Measurements from ENCODE around the gene CMSS1.
"Not testable (repeated sequence)": the region's sequence is repeated elsewhere in the genome, so short reads cannot be mapped to it uniquely, and the experiment has no call there.

CMSS1 gene

DNA sequence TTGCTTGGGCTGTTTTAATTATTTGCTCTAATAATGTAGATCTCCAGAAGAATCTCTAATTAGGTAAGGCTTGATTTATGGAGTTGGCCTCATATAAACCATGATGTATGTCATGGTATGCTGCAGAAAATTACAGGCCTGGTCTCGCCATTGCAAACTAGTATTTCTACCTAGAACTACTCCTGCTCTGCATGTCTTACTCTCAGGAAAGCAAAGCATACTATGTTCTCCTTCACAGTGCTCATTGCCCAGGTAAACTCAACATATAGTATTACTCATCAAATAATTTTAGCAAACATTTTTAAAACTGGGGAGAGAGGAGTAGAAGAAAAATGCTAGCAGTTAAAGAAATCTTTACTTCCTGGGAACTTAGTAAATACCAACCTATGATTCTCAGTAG is 205.9 kb downstream of the CMSS1 start:
- DNase-seq (ENCODE audit: low read depth in 2 of 2), result no peak

DNA sequence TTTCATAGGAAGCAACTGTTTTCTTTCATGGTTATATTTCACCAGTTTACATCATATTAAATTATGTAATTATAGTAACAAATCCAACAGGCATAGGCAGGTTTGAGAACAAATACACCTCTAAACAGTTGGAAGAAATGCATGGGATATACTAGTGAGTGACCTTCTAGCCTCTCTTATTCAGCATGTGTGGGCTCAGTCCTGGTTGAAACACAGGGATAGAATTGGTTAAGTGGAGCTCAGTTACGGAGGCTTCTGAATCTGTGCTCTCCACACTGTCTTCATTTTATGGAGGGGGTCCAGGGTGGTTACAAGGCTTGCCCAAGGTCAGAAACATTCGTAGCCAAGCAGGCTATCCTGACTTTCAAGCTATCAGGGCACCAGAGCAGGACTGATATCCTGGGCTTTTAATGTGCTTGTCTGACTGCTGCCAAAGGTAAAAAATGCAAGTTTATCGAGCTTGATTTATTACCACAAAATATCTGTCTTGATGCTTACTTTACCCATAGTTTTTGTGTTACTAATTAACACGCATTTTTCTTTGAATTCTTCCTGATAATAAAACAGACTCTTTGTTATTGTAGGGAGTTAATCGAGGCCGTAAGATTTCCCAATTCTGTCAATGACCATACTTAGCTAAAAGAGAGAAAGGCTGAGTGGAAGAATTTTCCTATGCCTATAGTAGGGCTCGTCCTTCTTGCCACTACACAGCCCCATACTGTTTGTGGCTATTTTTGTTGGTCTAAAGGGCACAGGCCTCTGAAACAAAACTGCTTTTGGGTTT is 207.1 kb downstream of the CMSS1 start:
- DNase-seq (ENCODE audit: low read depth in 2 of 2), result no peak

DNA sequence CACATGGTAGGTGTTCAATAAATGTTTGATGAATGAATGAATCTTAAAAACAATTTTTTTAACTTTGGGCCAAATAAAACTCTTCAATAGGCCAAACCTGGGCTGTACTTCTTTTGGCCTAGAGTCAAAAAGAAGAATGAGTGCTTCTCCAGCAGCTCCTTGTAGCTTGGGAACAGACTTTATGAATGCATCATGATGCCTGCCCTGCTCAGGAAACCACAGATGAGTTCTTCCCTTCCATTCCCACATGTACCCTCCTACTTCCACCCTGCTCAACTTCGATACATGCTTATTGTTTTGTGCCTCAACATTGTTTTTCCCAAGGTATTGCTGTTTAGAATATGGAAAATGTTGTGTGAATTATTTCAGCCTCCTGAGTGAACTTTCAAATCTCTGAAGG is 209.7 kb downstream of the CMSS1 start:
- no peak for DNase-seq (ENCODE audit: low read depth in 2 of 2)

DNA sequence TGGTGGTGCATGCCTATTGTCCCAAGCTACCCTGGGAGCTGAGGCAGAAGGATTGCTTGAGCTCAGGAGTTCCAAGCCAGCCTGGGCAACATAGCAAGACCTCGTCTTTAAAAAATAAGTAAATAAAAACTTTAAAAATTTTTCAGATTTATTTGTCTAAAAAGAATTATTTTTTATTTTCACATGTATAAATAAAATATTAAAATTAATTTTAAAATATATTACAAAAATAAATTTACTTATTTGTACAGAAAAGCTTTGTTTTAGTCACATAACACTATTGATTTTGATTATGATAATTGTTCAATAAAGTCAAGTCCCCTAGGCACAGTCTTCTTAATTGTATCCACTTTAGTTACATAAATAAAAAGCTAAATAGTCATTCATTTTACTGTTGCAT is 211.4 kb downstream of the CMSS1 start:
- DNase-seq (ENCODE audit: low read depth in 2 of 2), result no peak

DNA sequence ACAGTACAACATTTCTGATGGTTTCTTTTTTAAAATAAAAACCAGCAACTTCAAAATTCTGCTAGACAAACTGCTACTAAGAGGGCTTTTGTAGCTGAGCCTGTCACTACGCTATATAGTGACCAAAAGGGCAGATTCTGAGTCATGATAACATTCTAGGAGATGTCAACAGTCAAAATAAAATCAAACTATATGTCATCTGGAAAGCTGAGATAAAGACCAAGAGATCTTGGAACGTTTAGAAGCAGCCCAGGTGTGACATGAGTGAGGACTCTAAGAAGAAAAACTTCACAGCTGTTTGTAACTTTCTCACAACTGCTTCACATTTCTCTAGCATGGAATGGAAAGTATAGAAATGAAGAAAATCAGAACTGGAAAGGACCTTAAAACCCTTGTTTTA is 212.0 kb downstream of the CMSS1 start:
- no peak for DNase-seq (ENCODE audit: low read depth in 2 of 2)

DNA sequence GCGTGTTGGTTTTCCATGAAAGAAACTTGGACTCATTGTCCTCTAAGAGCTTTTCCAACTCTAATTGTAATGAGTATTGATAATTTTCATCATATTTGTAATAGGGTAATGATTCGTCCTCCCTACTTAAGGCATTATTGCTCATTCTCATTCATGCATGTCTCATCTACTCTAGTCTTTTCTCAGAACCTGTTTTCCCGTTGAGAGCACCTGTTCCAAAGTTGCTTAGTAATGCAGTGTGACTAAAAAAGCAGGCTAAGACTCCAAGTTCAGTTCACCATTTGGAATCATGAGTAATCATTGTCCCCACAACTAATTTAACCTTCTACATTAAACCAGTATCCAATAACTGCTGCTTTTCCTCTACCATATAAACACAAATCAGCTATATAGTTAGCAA is 212.7 kb downstream of the CMSS1 start:
- DNase-seq (ENCODE audit: low read depth in 2 of 2), result no peak

DNA sequence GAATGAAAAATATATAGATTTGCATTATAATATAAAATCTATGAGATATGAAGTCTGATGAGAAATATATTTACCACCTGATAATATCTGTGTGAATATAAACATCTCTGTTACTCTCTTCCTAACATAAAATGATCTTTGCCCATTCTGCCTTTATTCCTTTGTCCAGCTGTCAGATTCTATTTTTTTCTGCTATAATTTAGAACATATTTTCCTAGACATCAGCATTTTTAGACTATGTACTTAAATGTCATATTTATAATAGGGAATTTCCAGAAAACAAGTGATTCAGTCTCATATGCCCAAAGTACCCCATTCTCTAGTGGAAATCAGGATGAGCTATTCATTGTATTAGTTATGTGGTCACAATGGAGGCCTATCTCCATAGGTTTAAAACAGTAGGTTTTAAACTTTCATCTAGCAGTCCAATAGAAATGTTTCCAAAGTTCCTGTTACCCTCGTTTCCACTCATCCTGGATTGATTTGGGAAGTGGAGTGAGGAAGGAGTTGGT is 213.3 kb downstream of the CMSS1 start:
- no peak for DNase-seq (ENCODE audit: low read depth in 2 of 2)

DNA sequence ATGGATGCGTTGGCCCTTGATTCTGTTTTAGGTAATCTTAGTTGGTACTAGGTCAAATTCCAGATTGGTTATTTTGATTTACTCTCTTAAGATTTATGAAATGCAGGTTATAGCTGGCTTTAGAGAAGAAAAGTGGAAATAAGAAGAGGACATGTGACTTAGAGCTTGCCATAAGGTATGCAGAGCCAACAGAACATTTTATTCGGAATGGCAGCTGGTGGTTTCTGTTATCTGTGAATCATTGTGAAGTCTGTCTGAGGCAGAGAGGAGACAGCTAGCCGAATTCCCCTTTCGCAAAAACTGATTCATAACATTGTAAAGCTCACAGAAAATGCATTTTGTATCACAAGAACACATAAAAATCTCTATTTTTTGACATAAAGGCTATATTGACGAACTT is 214.6 kb downstream of the CMSS1 start:
- no peak for DNase-seq (ENCODE audit: low read depth in 2 of 2)

DNA sequence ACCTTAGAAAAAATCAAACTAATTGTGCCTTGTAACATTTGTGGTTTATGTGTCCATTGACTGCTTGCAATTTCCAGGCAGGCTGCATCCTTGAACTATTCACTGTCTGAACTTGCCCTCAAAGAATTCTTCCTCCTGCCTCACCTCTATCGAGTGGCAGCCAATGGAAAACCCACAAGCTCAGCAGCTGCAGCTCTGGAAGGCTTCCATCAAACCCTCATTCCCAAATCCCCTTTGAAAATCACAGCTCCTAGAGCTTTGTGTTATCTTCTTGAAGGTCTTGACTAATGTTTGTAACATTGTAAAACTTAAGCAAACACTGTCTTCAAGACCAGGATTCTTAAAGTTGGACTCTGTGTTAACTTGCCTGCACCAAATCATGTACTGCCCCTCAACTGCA is 215.5 kb downstream of the CMSS1 start:
- DNase-seq (ENCODE audit: low read depth in 2 of 2), result no peak

DNA sequence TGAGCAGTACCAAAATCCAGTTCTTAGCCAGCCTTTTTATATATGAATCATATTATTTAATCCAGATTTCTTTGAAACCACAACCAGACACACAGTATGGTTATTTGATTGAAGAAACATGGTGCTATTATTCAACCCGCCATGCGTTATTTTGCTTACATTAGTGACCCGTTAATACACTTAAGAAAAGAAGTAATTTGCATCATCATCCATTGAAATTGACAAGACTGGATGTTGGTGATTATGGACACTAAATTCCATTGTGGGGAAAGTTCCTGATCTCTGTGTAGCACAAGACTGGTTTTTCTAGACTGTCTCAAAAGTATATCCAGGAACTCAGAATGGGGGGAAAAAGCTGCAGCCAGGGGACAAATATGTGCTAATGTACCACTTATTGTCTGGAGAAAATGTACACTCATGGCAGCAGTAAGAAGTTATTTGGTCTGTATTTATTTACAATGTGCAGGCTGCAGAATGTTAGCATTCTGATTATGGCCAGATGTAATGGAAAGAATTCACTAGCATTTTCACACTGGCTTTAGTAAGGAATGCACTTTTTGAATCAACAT is 216.3 kb downstream of the CMSS1 start:
- no peak for DNase-seq (ENCODE audit: low read depth in 2 of 2)

DNA sequence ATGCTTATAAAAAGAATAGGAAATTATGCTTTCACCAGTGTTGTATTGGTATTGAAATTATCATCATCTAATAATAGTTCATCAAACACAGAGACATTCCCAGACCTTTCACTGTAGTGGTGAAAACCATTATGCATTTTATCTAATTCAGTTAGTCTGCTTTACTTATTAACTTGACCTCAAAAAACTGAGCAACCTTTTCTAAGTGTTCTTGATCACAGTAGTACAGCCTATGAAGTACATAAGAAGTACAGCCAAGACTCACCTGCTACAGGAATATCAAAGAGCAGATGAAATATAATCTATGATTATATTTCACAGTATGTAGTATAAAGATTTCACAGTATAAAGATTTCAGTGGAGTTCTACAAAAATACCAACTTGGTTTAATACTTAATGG is 221.4 kb downstream of the CMSS1 start:
- no peak for DNase-seq (ENCODE audit: low read depth in 2 of 2)

DNA sequence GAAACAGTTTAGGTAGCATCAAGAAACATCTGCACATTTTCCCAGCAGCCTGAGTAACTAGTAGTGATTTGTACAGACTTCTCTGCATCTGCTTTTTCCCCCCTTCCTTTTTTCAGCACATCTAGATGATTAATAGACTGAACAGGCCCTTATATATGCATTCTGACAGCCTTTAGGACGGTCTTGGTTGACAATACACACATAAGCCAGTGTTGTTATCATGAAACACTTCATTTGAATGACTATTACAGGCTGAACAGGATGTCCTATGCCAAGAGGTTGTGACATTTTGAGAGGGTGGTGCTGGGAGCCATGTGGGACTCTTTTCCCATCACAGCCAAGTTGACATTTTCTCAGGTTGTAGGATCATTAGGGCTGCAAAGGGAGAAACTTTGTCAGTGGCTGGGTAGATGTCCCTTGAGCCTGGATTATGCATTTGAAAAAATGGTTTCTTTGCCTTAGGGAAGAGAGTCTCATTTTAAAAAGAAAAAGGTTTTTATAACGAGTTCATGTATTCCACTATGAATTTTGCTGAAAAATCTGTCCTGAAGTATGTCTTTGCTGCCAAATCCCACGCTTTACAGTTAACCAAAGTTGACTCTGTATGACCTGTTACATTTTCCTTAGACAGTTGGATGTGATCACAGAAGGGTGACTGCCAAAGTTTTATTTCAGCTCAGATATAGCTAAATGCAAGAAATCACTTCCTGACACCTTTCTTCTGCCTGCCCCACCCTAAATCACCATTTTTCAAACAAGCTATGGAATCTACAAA is 223.0 kb downstream of the CMSS1 start:
- DNase-seq (ENCODE audit: low read depth in 2 of 2), result no peak

DNA sequence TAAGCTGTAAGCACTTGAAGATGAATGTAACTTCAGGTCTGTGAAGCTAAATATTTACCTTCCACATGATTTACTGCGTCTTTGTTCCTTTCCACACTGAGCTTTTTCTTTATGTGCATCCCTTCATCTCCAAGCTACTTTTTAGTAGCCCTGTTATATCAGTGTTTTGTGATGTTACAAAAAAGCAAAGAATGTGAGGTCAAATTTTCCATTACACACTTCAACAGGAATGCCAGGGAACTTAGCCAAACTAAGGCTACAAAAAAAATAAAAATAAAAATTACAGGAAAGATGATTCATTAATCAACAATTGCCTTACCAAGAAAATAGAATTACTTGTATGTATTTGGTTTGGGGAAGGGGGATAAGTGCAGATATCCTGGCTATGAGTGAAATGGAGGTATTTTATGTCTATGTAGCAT is 223.7 kb downstream of the CMSS1 start:
- DNase-seq (ENCODE audit: low read depth in 2 of 2), result no peak

DNA sequence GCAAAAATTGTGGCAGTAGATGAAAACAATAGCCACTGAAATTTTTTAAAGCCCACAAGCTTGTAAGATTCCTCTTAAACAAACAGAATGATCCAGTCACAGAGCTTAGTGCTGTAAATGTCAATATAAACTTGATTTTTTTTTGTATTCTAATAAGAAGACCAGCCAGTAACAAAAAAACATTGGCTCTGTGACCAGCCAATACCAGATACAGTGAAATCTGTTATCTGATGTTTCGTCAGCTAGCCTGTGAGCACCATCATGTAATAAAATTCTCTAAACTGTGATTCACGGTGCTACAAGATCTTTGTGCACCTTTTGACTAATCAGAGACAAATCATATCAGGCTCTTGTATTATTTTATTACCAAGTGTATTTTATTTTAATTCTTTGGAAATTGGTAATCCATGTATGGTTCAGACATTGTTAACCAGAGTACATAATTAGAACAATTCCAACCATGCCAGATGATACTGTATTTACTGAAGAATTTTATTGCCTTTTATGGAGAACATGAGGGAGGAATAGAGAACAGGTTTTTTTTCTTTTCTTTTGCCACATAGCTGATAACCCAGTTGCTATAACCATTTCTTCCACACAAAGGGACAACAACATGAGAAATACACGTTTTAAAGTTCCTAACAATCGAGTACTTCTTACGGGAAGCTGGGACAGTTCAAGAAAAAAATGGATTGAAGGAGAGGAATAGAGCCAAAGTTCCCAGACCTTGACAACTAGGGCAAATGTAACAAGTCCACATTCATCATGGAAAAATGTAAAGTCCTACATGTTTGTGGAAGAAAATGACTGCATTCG is 224.7 kb downstream of the CMSS1 start:
- DNase-seq (ENCODE audit: low read depth in 2 of 2), result no peak

DNA sequence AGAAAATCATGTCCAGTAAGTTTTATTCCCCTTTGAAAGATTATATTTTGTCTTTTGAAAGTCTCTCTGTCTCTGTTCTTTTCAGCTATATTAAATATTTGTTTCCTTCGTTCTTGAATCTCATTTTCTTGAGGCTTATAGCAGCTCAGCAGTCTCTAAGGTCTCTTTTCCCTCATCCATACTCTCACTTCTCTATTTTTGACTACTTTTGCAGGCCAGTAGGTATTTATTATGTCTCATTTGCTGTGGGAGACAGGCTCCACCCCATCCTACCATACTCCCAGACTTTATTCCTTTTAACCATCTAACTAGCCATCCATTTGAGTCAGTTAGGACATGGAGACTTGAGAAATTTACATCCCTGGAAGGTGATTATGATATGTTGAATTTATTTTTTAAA is 225.6 kb downstream of the CMSS1 start:
- no peak for DNase-seq (ENCODE audit: low read depth in 2 of 2)

DNA sequence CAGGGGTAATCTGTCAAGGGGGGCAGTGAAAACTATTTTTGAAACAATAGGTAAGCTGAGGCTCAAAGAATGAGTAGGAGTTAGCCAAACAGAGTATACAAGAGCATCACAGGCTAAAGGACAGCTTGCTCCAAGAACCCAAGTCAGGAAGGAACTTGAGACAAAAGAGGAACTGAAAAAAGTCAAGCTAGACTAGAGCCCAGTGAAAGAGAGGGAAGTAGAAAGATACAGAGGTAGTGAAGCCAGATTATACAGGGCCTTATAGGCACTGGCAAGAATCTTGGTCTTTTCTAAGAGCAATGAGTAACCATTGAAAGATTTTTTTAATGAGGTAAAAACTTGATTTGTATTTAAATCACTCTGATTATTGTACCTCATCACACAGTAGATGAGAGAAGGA is 226.7 kb downstream of the CMSS1 start:
- no peak for DNase-seq (ENCODE audit: low read depth in 2 of 2)

DNA sequence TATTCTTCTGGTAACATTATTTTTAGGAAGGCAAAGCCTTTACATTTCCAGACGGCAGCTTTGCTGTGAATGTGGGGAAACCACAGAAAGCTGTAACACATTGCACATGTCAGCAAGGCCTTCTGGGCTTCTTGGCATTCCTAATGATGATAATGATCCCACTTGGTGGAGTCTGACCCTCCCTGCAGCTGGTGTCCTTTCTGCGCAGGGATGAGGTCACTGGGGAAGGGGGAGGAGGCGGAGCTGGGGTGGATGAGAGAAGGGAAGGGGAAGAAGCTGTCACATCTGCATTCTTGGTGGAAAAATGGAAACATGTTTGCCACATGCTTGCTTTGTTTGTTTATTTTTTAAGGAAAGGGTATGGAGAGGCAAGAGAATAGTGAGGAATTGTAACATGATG is 228.0 kb downstream of the CMSS1 start:
- no peak for DNase-seq (ENCODE audit: low read depth in 2 of 2)

DNA sequence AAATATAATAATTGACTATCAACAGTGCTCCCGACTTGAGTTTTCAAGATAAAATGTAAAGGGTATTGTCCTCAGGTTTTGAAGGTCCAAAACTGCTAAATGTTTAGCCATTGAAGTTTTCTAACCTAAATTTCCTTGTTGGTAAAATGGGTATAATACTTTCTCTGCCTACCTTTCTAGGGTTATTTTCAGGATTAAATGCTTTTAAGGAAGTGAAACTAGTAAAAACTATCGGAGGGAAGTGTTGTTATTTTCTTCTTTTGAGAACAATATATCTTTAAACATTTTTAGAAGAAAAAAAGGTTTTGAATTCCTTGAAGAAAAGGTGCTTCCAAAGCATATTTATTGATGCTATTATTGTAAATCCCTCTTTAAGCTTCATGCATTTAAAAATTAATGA is 229.3 kb downstream of the CMSS1 start:
- no peak for DNase-seq (ENCODE audit: low read depth in 2 of 2)

DNA sequence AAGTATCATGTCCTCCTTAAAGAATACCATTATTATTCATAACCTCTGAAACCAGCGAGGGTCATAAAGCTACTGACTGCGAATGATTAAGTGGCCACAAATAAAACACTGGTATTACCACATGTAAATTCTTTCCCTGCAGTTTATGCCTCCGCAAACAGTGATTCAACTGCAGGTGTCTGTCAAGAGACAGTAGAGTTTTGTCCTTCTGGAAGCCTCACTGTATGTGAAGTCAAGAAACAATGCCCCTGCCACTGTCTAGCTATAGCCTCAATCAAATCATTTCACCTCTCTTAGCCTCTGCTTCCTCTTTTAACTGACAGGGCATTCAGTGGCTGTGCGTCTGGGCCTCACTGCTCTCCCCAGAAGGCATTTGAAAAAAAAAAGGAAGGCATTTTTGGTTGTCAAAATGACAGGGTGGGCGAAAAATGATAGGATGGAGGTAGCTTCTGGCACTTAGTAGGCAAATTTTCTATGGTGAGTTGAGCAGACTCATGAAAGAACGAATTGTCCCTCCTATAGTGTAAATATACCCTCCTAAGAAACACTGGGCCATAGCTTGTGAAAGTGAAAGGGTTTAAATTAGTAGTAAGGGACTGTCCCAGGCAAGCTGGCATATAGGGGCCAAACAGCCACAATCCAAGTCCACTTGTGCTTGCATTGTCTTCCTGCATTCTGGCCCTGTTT is 229.9 kb downstream of the CMSS1 start:
- no peak for DNase-seq (ENCODE audit: low read depth in 2 of 2)

DNA sequence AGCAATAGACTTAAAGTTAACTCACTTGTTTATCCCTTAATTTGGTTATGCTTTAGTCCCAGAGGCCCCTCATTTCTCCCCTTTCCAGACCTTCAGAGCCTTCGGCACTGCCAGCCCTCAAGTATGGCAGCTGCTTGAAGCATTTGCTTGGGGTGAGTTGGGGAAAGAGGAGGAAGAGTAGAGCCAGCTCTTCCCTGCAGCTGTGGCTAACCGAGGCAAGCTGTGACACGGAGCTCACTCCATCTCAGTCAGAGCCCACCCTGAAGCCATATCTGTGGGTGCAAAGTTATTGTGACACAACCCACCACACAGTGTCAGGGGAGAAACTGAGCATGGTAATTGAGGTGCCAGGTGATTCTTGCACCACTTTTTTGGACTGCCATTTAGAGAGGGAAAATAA is 230.6 kb downstream of the CMSS1 start:
- no peak for DNase-seq (ENCODE audit: low read depth in 2 of 2)

DNA sequence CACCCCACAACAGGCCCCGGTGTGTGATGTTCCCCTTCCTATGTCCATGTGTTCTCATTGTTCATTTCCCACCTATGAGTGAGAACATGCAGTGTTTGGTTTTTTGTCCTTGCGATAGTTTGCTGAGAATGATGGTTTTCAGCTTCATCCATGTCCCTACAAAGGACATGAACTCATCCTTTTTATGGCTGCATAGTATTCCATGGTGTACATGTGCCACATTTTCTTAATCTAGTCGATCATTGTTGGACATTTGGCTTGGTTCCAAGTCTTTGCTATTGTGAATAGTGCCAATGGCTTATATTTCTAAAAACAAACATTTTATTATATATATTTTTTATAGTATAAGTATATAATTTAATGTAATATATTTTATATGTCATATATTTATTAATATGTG is 233.9 kb downstream of the CMSS1 start:
- not testable (repeated sequence) for DNase-seq (ENCODE audit: low read depth in 2 of 2)
